ENCODE data around the gene FIZ1. TPM values are rescaled to one million over a fixed set of nuclear protein-coding genes. Genes with fewer than 3 reads are reported as not detected.
A peak's percentile ranks its signal among the peaks of the same experiment; 100 is the strongest.

Gene FIZ1
- total RNA-seq, 1 donor: 2.2 TPM

DNA sequence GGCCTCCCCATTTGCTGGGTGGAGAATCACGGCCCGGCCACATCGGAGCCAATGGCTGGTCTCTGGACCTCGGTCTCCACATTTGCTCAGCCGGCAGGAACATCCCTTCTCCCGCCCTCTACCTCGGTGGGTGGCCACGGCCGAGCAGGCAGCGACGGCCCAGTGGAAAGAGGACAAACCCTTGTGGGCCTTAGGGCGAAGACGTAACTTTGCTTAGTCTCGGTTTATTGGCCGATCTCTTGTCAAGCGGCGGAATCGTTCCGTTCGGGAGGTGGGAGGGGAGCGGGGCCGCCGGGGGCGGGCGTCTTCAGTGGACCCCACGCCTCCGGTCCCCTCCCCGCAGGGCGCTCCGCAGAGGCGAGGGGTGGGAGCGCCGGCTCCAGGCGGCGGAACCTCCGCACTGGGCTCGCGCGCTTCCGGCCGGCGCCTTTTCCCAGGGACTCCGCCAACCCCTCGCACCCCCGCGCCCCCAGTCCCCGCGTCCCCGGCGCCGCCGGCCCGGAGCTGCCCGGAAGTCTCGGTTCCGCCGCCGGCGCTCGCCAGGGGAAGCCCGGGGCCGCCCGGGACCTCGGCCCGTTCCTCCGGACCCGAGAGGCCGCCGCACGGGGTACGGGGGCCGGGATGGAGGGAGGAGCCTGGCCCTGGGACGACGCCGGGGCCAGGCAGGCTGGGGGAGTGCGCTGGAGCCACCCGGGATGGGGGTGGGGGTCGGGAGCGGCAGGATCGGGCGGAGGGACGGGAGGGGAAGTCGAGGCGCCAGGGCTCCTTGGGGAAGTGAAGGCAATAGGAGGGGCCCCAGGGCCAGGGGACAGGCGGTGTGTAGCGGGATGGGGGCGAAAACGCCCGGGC, 41.5 kb upstream of the FIZ1 start, which contains the start of gene ZNF580:
ZNF580 (plus strand) TSS at position 426 of the 849 bp plus-strand sequence. CDS start 1,507 bp downstream, outside the sequence.
- peak within 1 kb of the TSS; percentile 47 for H3K4me3 ChIP-seq (ENCODE audit: low read length)
- H3K9me3 ChIP-seq (ENCODE audit: low read depth, low read length): no peaks in the 10 kb centered on the region
- H3K4me1 ChIP-seq (ENCODE audit: insufficient read depth, low read length): peaks cover 71% of the 10 kb centered on the region
- H3K27me3 ChIP-seq (ENCODE audit: insufficient read depth, low read length): no peaks in the 10 kb centered on the region

DNA sequence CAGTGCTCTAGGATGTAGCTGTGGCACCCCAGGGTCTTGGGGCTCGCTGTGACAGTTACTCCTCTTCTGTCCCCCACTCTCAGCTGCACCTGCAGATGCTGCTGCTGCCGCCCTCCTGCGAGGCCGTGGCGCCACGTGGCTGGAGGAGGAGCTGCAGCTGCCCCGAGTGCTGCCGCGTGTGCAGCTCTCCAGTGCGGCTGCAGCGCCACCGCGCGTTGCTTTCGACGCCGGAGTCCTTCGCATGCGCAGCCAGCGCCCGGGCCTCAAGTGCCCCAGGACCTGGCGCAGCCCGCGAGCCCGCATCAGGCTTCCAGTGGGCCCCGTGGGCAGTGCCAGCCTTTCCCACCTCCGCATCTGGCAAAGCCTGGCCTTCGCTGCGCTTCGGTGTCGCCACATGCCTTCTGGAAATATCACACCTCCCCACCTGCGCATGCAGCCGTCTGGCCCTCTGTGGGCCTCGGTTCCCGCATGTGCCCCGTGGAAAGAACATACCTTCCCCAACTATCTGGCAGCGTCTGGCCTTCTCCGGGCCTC, 40.8 kb upstream of the FIZ1 start:
- H3K9me3 ChIP-seq (ENCODE audit: low read depth, low read length): no peaks in the 10 kb centered on the region
- H3K27me3 ChIP-seq (ENCODE audit: insufficient read depth, low read length): no peaks in the 10 kb centered on the region
- H3K4me1 ChIP-seq (ENCODE audit: insufficient read depth, low read length): peaks cover 77% of the 10 kb centered on the region
- no peak overlapping the region for H3K4me3 ChIP-seq (ENCODE audit: low read length)

- no peaks in the 10 kb centered on the region for H3K27me3 ChIP-seq (ENCODE audit: insufficient read depth, low read length)
- H3K9me3 ChIP-seq (ENCODE audit: low read depth, low read length): no peaks in the 10 kb centered on the region
- H3K4me1 ChIP-seq (ENCODE audit: insufficient read depth, low read length): peaks cover 74% of the 10 kb centered on the region
- no peak overlapping the region for H3K4me3 ChIP-seq (ENCODE audit: low read length)
These were observed 39.6 kb upstream of the FIZ1 start for GRCh38 chr19:55638864-55639359.

DNA sequence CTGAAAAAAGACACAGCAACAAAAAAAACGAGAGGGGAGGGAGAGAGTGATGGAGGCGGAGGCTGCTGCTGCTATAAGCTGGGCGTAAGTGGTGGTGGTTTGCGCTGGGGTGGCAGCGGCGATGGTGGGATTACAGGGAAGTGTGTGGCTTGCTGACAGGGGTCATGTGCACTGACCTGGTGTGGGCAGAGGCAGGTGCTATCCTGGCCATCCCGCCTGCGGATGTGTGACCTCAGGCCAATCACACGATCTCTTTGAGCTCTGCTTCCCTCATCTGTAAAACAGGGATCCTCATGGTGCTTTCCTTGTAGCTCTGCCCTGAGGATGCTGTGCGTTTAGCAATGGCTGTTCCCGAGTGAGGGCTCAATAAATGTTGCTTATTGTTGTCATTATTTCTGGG, 38.2 kb upstream of the FIZ1 start:
- H3K9me3 ChIP-seq (ENCODE audit: low read depth, low read length): no peaks in the 10 kb centered on the region
- no peaks in the 10 kb centered on the region for H3K27me3 ChIP-seq (ENCODE audit: insufficient read depth, low read length)
- peaks cover 71% of the 10 kb centered on the region for H3K4me1 ChIP-seq (ENCODE audit: insufficient read depth, low read length)
- no peak overlapping the region for H3K4me3 ChIP-seq (ENCODE audit: low read length)

DNA sequence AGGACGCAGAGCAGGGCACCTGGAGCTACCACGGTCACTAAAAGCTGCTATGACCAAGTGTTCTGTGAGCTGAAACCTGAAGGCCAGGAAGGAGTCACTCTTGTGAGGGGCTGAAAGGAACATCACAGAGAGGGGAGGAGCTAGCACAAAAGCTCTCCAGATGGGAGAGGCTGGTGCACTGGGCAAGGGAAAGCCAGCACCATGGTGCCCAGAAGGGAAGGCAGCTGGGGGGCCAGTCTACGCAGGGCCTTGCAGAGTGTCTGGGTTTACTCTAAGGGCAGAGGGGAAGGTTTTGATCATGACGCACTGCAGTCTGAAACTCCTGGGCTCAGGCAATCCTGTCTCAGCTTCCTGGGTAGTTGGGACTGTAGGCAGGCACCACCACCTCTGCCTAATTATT, 37.4 kb upstream of the FIZ1 start:
- Histone ChIP-seq H3K27me3 (ENCODE audit: insufficient read depth, low read length) (no peaks in the 10 kb centered on the region), H3K9me3 (ENCODE audit: low read depth, low read length) (no peaks in the 10 kb centered on the region), H3K4me1 (ENCODE audit: insufficient read depth, low read length) (peaks cover 72% of the 10 kb centered on the region), H3K4me3 (ENCODE audit: low read length) (no peak overlapping the region)

- Histone ChIP-seq H3K27me3 (ENCODE audit: insufficient read depth, low read length) (no peaks in the 10 kb centered on the region), H3K9me3 (ENCODE audit: low read depth, low read length) (no peaks in the 10 kb centered on the region), H3K4me3 (ENCODE audit: low read length) (peak overlapping the region; percentile 75), H3K4me1 (ENCODE audit: insufficient read depth, low read length) (peaks cover 69% of the 10 kb centered on the region)
These were observed 36.6 kb upstream of the FIZ1 start for GRCh38 chr19:55635856-55636440.

GRCh38 chr19:55635334-55635717, 36.0 kb upstream of the FIZ1 start:
- peaks cover 66% of the 10 kb centered on the region for H3K4me1 ChIP-seq (ENCODE audit: insufficient read depth, low read length)
- H3K4me3 ChIP-seq (ENCODE audit: low read length): peak overlapping the region; percentile 75
- H3K9me3 ChIP-seq (ENCODE audit: low read depth, low read length): no peaks in the 10 kb centered on the region
- H3K27me3 ChIP-seq (ENCODE audit: insufficient read depth, low read length): no peaks in the 10 kb centered on the region

DNA sequence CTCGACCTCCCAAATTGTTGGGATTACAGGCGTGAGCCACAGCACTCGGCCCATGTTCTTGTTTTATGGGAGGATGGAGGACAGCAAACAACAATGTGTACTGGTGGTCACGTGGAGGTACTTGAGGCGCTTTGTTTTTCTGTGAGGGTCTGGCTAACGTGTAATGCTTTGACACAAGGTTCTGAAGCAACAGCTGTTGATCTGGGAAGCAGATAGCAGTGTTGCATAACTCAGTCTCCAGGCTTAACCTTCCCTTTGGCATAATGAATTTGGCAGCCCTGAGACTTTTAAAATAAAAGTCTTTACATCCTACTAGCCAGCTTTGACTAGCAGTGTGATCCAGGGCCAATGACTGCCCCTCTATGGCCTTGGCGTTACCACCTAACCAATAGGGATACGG, 34.5 kb upstream of the FIZ1 start:
- H3K4me3 ChIP-seq (ENCODE audit: low read length): no peak overlapping the region
- peaks cover 56% of the 10 kb centered on the region for H3K4me1 ChIP-seq (ENCODE audit: insufficient read depth, low read length)
- H3K9me3 ChIP-seq (ENCODE audit: low read depth, low read length): no peaks in the 10 kb centered on the region
- no peaks in the 10 kb centered on the region for H3K27me3 ChIP-seq (ENCODE audit: insufficient read depth, low read length)

DNA sequence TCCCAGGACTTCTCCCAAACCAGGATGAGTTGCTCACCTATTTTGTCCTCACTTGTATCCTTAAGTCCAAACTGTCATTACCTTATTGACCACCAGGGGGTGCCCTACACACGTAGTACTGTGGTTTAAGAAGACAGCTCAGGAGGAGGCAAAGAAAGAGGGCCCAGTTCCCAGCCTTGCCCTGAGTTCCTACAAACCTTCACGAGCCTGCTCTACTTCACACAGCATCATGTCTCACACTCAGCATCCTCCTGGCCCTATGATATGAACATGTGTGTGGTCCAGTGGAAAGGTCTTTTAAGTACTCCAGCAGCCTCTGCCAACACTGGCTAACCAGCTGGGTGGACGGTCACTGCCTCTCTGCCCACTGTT, 33.1 kb upstream of the FIZ1 start:
- Histone ChIP-seq H3K4me3 (ENCODE audit: low read length) (no peak overlapping the region), H3K9me3 (ENCODE audit: low read depth, low read length) (no peaks in the 10 kb centered on the region), H3K27me3 (ENCODE audit: insufficient read depth, low read length) (no peaks in the 10 kb centered on the region), H3K4me1 (ENCODE audit: insufficient read depth, low read length) (peaks cover 48% of the 10 kb centered on the region)

GRCh38 chr19:55626350-55626749, 27.0 kb upstream of the FIZ1 start:
- no peak overlapping the region for H3K4me3 ChIP-seq (ENCODE audit: low read length)
- no peaks in the 10 kb centered on the region for H3K9me3 ChIP-seq (ENCODE audit: low read depth, low read length)
- no peaks in the 10 kb centered on the region for H3K27me3 ChIP-seq (ENCODE audit: insufficient read depth, low read length)
- peaks cover 30% of the 10 kb centered on the region for H3K4me1 ChIP-seq (ENCODE audit: insufficient read depth, low read length)

DNA sequence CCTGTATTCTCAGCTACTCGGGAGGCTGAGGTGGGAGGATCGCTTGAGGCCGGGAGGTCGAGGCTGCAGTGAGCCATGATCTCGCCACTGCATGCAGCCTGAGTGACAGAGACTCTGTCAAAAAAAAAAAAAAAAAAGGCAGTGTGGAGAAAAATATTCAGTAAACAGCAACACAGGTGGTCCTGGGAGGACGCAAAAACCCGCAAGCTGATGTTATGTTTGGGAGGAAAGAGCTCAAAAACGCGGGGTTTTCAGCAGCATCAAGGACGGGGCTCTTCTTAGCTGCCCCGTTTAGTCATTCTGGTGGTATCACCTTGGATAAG, 25.6 kb upstream of the FIZ1 start:
- Histone ChIP-seq H3K9me3 (ENCODE audit: low read depth, low read length) (no peaks in the 10 kb centered on the region), H3K27me3 (ENCODE audit: insufficient read depth, low read length) (no peaks in the 10 kb centered on the region), H3K4me3 (ENCODE audit: low read length) (peak overlapping the region; percentile 38), H3K4me1 (ENCODE audit: insufficient read depth, low read length) (peaks cover 44% of the 10 kb centered on the region)

GRCh38 chr19:55624109-55625003, 25.0 kb upstream of the FIZ1 start, which contains the start of gene ZNF784:
ZNF784 (minus strand) TSS chr19:55624566; CDS start chr19:55624561, 5 bp downstream.
- H3K9me3 ChIP-seq (ENCODE audit: low read depth, low read length): no peaks in the 10 kb centered on the region
- H3K4me1 ChIP-seq (ENCODE audit: insufficient read depth, low read length): peaks cover 50% of the 10 kb centered on the region
- no peaks in the 10 kb centered on the region for H3K27me3 ChIP-seq (ENCODE audit: insufficient read depth, low read length)
- H3K4me3 ChIP-seq (ENCODE audit: low read length): peak within 1 kb of the TSS; percentile 38

DNA sequence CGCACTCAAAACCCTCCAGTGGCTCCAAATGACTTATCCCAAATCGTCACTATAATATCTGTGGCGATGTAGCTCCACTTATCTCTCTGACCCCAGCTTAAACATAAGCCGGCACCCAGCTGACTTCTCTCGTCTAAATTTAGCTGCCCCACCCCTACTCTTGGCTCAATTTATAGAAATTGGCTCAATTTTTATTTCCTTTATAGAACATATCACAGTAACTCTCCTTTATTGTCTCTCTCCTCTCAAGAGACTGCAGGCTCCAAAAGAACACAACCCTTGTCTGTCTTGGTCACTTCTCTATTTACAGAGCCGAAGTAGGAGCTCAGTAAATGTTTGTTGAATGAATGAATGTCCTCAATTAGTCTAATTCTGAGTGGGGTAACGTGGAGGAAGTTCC, 24.2 kb upstream of the FIZ1 start:
- no peaks in the 10 kb centered on the region for H3K27me3 ChIP-seq (ENCODE audit: insufficient read depth, low read length)
- no peak overlapping the region for H3K4me3 ChIP-seq (ENCODE audit: low read length)
- H3K9me3 ChIP-seq (ENCODE audit: low read depth, low read length): no peaks in the 10 kb centered on the region
- H3K4me1 ChIP-seq (ENCODE audit: insufficient read depth, low read length): peaks cover 58% of the 10 kb centered on the region

- peaks cover 62% of the 10 kb centered on the region for H3K4me1 ChIP-seq (ENCODE audit: insufficient read depth, low read length)
- H3K4me3 ChIP-seq (ENCODE audit: low read length): no peak overlapping the region
- no peaks in the 10 kb centered on the region for H3K27me3 ChIP-seq (ENCODE audit: insufficient read depth, low read length)
- H3K9me3 ChIP-seq (ENCODE audit: low read depth, low read length): no peaks in the 10 kb centered on the region
These were observed 23.8 kb upstream of the FIZ1 start for GRCh38 chr19:55623130-55623529.

Measured in mononuclear cell (primary cell).